Body of pancreas (tissue), 4 donors: ENCODE measurements around the gene CTNND2.

Source experiments
- POLR2A ChIP-seq, 3 donors: fragments of 450-650 bp; IDR thresholded peaks; one replicate each; pipeline ENCODE4 v1.6.1; 2016; ENCODE audit warnings: antibody characterized with exemption in 3 of 3, mild to moderate bottlenecking in 2 of 3
- TF ChIP-seq, protein P1 (sequence below), 7 experiments: fragments of 450-650 bp in 4 of 7; fragments of 200-600 bp in 3 of 7; sonication (generic) in 3 of 7; IDR thresholded peaks; one replicate each; pipeline ENCODE4 v1.5.1; 2016 to 2019; ENCODE audit warnings: antibody characterized with exemption in 7 of 7

DNA sequence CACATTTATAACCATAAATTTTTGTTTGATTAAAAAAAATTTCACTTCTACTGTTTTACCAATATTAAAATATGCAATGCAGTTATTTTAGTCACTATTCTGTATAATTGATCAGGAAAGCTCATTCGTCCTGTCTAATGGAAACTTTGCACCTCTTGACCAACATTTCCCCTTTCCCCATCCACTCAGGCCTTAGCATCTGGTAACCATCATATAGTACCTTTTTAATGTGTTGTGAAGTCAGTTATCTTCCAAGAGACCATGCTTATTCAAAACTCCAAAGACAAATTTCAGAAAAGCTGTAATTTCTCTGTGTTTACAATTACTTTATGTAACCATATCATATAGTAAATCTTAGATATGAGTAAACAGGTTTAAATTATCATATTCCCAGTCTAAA lies 145.9 kb downstream of the CTNND2 start:
- TF ChIP-seq, protein P1, sequence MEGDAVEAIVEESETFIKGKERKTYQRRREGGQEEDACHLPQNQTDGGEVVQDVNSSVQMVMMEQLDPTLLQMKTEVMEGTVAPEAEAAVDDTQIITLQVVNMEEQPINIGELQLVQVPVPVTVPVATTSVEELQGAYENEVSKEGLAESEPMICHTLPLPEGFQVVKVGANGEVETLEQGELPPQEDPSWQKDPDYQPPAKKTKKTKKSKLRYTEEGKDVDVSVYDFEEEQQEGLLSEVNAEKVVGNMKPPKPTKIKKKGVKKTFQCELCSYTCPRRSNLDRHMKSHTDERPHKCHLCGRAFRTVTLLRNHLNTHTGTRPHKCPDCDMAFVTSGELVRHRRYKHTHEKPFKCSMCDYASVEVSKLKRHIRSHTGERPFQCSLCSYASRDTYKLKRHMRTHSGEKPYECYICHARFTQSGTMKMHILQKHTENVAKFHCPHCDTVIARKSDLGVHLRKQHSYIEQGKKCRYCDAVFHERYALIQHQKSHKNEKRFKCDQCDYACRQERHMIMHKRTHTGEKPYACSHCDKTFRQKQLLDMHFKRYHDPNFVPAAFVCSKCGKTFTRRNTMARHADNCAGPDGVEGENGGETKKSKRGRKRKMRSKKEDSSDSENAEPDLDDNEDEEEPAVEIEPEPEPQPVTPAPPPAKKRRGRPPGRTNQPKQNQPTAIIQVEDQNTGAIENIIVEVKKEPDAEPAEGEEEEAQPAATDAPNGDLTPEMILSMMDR (IDR thresholded peaks at IDR 0.05), result no peak
- TF ChIP-seq POLR2A (IDR thresholded peaks at IDR 0.05), result no peak
